Measurements from ENCODE around the gene SYCE3. TPM values are rescaled to one million over a fixed set of nuclear protein-coding genes. Genes with fewer than 3 reads are reported as not detected.
A peak's percentile ranks its signal among the peaks of the same experiment; 100 is the strongest.

Gene SYCE3
- total RNA-seq, 1 experiment from 2014 or later: not detected

DNA sequence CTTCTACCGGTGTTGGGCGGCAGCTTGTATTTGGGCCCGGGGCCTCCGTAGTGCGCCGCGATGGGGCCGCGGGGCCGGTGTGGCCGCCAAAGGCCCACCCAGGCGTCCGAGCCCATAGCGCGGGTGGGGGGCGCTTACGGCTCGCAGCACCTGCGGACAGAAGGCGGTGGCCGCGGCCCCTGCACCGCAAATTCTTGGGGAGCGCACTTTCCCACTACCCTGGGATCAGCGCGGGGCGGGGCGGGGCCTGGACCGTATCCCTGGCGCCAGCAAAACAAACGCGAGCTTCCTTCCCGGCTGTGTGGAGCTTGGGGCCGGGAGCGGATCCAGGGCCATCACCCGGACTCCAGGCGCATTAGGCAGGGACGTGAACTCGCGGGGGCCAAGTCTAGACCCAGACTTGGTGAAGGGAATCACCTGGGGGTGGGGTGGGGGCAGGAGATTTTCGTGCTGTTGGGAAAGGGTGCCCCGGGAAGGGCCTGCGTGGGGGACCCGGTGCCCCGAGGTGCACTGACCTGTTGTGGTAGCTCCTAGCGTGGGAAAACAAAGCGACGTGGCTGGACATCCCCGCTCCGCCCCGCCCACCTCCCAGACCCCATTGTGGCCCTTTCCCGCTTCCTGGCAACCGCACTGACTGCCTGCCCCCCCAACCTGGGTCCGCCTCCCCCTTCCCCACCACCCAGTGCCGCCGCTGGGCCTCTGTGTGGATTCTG lies 30.6 kb downstream of the SYCE3 start:
- peaks cover 17% of the 10 kb centered on the region for H3K4me1 ChIP-seq (ENCODE audit: insufficient read depth, low read length, poor library complexity, severe bottlenecking)
- peak overlapping the region; percentile 46 for H3K4me3 ChIP-seq (ENCODE audit: low read depth, low read length, poor library complexity, severe bottlenecking)
- no peaks in the 10 kb centered on the region for H3K9me3 ChIP-seq (ENCODE audit: low read depth, low read length, poor library complexity, severe bottlenecking)
- H3K27ac ChIP-seq (ENCODE audit: low read depth, low read length, poor library complexity, severe bottlenecking): no peak overlapping the region
- BruUV-seq (replicated peaks): no TSS peak
- intact Hi-C loops (cut with micrococcal nuclease; ENCODE audit: unreplicated experiment): no loop called here
- H3K36me3 ChIP-seq (ENCODE audit: insufficient read depth, low read length, poor library complexity, severe bottlenecking): no peaks in the 10 kb centered on the region
- TF ChIP-seq EZH2 (IDR thresholded peaks at IDR 0.05; ENCODE audit: borderline replicate concordance, low read depth, low read length, poor library complexity, severe bottlenecking) (no peak), CTCF (conservative IDR thresholded peaks at IDR 0.05; ENCODE audit: low read depth, low read length) (no peak)
- DNase-seq (ENCODE audit: low spot score): no peak
- POLR2A ChIA-PET (ENCODE audit: low non-redundant PET): no interaction called here
- H3K27me3 ChIP-seq (replicated peaks; ENCODE audit: insufficient read depth, low read depth, low read length, poor library complexity): peaks cover 23% of the 10 kb centered on the region
- CTCF ChIA-PET: no interaction called here

DNA sequence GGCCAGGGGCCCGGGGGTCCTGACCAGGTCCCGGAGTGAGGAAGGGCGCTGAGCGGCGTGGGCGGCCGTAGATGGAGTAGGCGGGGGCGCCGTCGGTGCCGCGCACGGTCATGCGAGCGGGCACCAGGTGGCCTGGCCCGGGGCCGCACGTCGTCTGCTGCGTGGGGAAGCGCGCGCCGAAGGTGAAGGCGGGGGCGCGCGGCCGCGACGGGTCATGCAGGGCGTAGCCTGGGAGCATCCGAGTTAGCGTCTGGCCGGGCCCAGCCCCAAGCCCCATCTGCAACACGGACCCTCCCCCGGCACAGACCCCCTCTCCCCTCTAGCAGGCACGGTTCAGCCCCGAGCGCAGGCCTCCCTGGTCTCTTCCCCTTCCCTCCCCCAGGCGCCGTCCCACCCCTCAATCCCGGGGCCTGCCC lies 31.2 kb downstream of the SYCE3 start:
- Histone ChIP-seq H3K4me1 (ENCODE audit: insufficient read depth, low read length, poor library complexity, severe bottlenecking) (peaks cover 20% of the 10 kb centered on the region), H3K4me3 (ENCODE audit: low read depth, low read length, poor library complexity, severe bottlenecking) (peak overlapping the region; percentile 46), H3K9me3 (ENCODE audit: low read depth, low read length, poor library complexity, severe bottlenecking) (no peaks in the 10 kb centered on the region), H3K27ac (ENCODE audit: low read depth, low read length, poor library complexity, severe bottlenecking) (no peak overlapping the region), H3K36me3 (ENCODE audit: insufficient read depth, low read length, poor library complexity, severe bottlenecking) (no peaks in the 10 kb centered on the region), H3K27me3 (replicated peaks; ENCODE audit: insufficient read depth, low read depth, low read length, poor library complexity) (peaks cover 23% of the 10 kb centered on the region)
- ChIA-PET CTCF (no interaction called here), POLR2A (ENCODE audit: low non-redundant PET) (no interaction called here)
- TF ChIP-seq EZH2 (IDR thresholded peaks at IDR 0.05; ENCODE audit: borderline replicate concordance, low read depth, low read length, poor library complexity, severe bottlenecking): no peak
- no peak for TF ChIP-seq CTCF (conservative IDR thresholded peaks at IDR 0.05; ENCODE audit: low read depth, low read length)
- no TSS peak for BruUV-seq (replicated peaks)
- no peak for DNase-seq (ENCODE audit: low spot score)
- intact Hi-C loops (cut with micrococcal nuclease; ENCODE audit: unreplicated experiment): no loop called here

- H3K36me3 ChIP-seq (ENCODE audit: insufficient read depth, low read length, poor library complexity, severe bottlenecking): no peaks in the 10 kb centered on the region
- peak; percentile 73 for DNase-seq (ENCODE audit: low spot score)
- H3K4me1 ChIP-seq (ENCODE audit: insufficient read depth, low read length, poor library complexity, severe bottlenecking): peaks cover 21% of the 10 kb centered on the region
- H3K27ac ChIP-seq (ENCODE audit: low read depth, low read length, poor library complexity, severe bottlenecking): no peak overlapping the region
- TF ChIP-seq EZH2 (IDR thresholded peaks at IDR 0.05; ENCODE audit: borderline replicate concordance, low read depth, low read length, poor library complexity, severe bottlenecking) (no peak), CTCF (conservative IDR thresholded peaks at IDR 0.05; ENCODE audit: low read depth, low read length) (no peak)
- POLR2A ChIA-PET (ENCODE audit: low non-redundant PET): no interaction called here
- CTCF ChIA-PET: no interaction called here
- no peaks in the 10 kb centered on the region for H3K9me3 ChIP-seq (ENCODE audit: low read depth, low read length, poor library complexity, severe bottlenecking)
- peaks cover 23% of the 10 kb centered on the region for H3K27me3 ChIP-seq (replicated peaks; ENCODE audit: insufficient read depth, low read depth, low read length, poor library complexity)
- peak overlapping the region; percentile 46 for H3K4me3 ChIP-seq (ENCODE audit: low read depth, low read length, poor library complexity, severe bottlenecking)
- BruUV-seq (replicated peaks): no TSS peak
- intact Hi-C loops (cut with micrococcal nuclease; ENCODE audit: unreplicated experiment): no loop called here
These were observed 31.7 kb downstream of the SYCE3 start for GRCh38 chr22:50530877-50531545.
